Stimulated activated naive CD8-positive, alpha-beta T cell treated with anti-CD3 and anti-CD28 coated beads, Interleukin-15, amount 100 ng/mL, for 72 hours (primary cell): ENCODE data around the gene HSPA12B.

Experiments
- ATAC-seq: fragments of 150-1000 bp; cut with Tn5 transposase; 2 replicates; pipeline ENCODE4 v1.10.0; 2021; ENCODE audit warnings: mild to moderate bottlenecking, moderate library complexity
- DNase-seq, 2 donors: peaks; one replicate each; pipeline ENCODE4 v3.0.0; 2021 to 2022
- H3K27ac Mint-ChIP-seq, 2 donors: one replicate each; pipeline ENCODE4 v1.8.0; 2022; ENCODE audit warnings: mild to moderate bottlenecking in 2 of 2, mixed read lengths in 2 of 2, moderate library complexity in 2 of 2
- H3K27me3 Mint-ChIP-seq: one replicate; pipeline ENCODE4 v1.8.0; 2022; ENCODE audit warnings: mixed read lengths
- H3K4me1 Mint-ChIP-seq: one replicate; pipeline ENCODE4 v1.8.0; 2022; ENCODE audit warnings: mild to moderate bottlenecking, mixed read lengths
- H3K4me3 Mint-ChIP-seq, 2 donors: one replicate each; pipeline ENCODE4 v1.8.0; 2022; ENCODE audit warnings: mild to moderate bottlenecking in 2 of 2, mixed read lengths in 2 of 2, moderate library complexity in 1 of 2
- H3K9me3 Mint-ChIP-seq, 2 donors: one replicate each; pipeline ENCODE4 v1.8.0; 2022; ENCODE audit warnings: mixed read lengths in 2 of 2

HSPA12B gene, protein sequence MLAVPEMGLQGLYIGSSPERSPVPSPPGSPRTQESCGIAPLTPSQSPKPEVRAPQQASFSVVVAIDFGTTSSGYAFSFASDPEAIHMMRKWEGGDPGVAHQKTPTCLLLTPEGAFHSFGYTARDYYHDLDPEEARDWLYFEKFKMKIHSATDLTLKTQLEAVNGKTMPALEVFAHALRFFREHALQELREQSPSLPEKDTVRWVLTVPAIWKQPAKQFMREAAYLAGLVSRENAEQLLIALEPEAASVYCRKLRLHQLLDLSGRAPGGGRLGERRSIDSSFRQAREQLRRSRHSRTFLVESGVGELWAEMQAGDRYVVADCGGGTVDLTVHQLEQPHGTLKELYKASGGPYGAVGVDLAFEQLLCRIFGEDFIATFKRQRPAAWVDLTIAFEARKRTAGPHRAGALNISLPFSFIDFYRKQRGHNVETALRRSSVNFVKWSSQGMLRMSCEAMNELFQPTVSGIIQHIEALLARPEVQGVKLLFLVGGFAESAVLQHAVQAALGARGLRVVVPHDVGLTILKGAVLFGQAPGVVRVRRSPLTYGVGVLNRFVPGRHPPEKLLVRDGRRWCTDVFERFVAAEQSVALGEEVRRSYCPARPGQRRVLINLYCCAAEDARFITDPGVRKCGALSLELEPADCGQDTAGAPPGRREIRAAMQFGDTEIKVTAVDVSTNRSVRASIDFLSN

DNA sequence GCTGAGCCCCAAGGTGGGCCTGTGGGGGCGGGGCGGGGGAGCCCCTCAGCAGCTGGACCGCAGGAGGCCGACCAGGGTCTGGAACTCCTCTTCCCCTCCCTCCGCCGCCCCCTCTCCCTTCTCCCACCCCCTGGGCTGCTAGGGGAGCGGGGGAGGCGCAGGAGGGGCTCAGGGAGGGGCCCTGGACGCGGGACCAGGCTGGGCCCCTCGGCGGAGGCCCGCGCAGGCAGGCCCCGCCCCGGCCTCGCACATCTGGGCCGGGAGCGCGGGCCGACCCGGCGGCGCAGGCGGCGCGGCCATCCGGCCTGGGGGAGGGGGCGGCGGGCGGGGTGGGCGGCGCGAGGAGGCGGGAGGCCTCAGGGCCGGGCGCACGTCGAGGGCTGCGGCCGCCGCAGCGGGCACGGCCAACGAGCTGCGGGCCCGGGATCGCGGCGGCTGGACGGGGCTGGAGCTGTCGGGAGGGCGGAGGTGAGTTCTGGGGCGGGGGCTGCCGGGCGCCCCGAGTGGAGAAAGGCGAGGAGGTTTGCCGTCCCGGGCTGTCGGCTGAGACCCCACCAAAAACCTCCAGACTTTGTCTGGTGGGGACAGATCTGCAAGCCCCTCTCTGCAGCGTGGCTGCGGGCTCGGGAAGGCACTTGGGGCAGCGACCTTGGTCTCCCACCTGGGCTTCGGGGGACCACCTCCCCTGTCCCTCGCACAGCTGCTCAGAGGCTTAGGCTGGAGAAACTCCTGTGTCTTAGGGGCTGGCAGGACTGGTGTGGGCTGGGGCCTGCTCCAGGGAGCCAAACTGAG lies at the start of gene HSPA12B:
HSPA12B (plus strand) TSS at position 359 of the 792 bp plus-strand sequence. CDS start 5,990 bp downstream, outside the sequence.
- Mint-ChIP-seq H3K27ac (peak within 1 kb of the TSS in 1 of 2 donors; percentile 21), H3K9me3 (no peaks in the 10 kb centered on the region), H3K4me3 (no peak within 1 kb of the TSS), H3K4me1 (peaks cover 6% of the 10 kb centered on the region), H3K27me3 (peaks cover 64% of the 10 kb centered on the region)
- ATAC-seq (peak; percentile 44), DNase-seq (no peak)

DNA sequence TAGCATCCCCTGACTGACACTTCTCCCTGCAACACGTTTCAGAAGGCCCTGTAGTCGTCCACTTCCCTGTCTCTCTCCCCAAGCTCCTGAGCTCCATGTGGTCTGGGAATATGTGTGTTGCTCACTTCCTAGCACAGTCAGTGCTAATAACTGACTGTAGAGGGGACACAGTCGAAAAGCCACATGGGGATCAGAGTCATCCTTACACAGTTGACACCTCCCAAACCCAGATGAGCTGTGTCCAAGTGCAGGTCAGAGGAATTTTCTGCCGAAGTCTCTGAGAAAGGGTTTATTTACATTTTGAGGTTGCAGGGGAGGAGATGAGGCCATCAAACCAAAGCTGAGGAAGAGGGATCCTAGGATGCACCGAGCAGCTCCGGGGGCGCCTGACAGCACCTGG lies 47.1 kb upstream of the HSPA12B start:
- DNase-seq (no peak), ATAC-seq (no peak)
- Mint-ChIP-seq H3K4me3 (no peak overlapping the region), H3K4me1 (peaks cover 8% of the 10 kb centered on the region), H3K27ac (no peak overlapping the region), H3K27me3 (peaks cover 70% of the 10 kb centered on the region), H3K9me3 (no peaks in the 10 kb centered on the region)

DNA sequence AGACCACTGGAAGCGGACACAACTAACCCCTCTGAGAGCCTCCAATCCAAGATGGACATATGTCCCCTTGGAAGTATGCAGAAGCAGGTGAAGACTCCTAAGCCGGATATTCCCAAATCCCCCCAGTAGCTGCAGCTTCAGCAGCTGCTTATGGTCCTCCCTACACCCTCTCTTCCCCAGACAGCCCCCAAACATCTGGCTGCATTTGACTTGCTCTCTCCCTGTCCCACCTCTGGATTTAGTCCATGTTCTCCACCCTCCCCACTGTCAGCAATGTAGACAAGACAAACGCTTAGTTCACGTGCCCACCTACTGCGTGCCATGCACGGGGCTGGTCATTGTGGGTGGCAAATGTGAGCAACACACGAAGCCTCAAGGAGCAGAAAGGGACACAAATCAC lies 46.1 kb upstream of the HSPA12B start:
- ATAC-seq, result no peak
- H3K9me3 Mint-ChIP-seq, result no peaks in the 10 kb centered on the region
- H3K4me3 Mint-ChIP-seq, result no peak overlapping the region
- peaks cover 2% of the 10 kb centered on the region for H3K4me1 Mint-ChIP-seq
- no peak for DNase-seq
- peaks cover 60% of the 10 kb centered on the region for H3K27me3 Mint-ChIP-seq
- H3K27ac Mint-ChIP-seq, result no peak overlapping the region

DNA sequence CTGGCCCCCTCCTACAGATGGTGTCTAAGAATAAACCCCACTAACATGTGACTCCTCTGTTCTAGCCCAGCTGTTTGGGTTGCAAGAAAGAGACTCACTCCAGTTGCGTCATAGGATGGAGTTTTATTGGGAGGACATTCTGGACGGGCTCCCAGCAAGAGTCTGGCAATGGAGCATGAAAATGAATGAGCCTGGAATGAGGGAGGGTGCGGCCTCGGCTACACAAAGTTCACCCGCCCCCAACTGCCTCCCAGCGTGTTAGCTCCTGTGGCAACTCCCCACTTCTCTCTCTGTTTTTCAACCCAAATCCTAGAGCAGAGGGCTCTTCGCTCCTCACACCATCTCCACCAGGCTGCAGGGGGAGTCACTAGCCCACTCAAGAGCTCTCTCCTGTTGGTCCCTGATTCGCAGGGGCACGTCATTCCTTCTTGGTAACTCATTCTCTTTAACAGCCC lies 45.6 kb upstream of the HSPA12B start:
- Mint-ChIP-seq H3K27ac (no peak overlapping the region), H3K4me1 (no peaks in the 10 kb centered on the region), H3K27me3 (peaks cover 56% of the 10 kb centered on the region), H3K4me3 (no peak overlapping the region), H3K9me3 (no peaks in the 10 kb centered on the region)
- ATAC-seq, result no peak
- no peak for DNase-seq

DNA sequence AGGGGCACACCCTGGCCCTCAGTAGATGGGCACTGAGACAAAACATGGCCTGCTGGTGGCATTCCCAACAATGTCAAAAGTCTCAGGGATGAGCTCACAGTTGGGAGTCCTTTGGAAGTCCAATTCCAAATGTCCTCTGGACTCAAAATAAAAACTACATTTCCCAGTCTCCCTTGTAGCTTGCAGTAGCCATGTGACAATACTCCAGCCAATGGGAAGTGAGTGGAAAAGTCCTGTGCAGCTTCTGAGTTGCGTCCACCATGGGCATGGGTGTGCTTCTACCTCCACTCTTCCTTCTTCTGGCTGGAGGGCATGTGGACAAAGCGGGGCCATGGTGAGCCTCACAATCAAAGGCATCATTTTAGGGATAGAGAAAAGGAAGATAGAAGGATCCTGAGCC lies 44.8 kb upstream of the HSPA12B start:
- ATAC-seq (no peak), DNase-seq (no peak)
- no peaks in the 10 kb centered on the region for H3K9me3 Mint-ChIP-seq
- peak overlapping the region in 1 of 2 donors; percentile 88 for H3K27ac Mint-ChIP-seq
- no peaks in the 10 kb centered on the region for H3K4me1 Mint-ChIP-seq
- H3K27me3 Mint-ChIP-seq, result peaks cover 49% of the 10 kb centered on the region
- no peak overlapping the region for H3K4me3 Mint-ChIP-seq

DNA sequence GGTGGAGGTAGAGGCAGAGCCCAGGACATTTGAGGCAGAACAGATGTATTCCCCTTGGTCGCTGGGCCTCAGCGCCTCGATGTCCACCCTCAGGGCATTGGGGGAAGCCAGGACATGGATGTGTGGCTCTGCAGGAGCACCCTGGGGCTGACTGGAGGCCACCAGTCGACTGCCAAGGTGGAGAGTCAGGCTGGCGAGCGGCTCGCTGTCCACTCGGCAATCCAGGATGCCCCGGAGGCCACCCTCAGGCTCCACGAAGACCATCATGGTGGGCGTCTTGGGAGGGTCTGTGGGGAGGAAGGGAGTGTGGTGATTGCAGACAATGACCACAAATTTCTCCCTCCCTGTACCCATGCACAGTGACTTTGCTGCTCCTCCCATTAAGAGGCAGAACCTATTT lies 42.5 kb upstream of the HSPA12B start:
- Mint-ChIP-seq H3K27me3 (peaks cover 29% of the 10 kb centered on the region), H3K9me3 (no peaks in the 10 kb centered on the region), H3K4me1 (no peaks in the 10 kb centered on the region), H3K27ac (no peak overlapping the region), H3K4me3 (no peak overlapping the region)
- no peak for ATAC-seq
- DNase-seq, result no peak

DNA sequence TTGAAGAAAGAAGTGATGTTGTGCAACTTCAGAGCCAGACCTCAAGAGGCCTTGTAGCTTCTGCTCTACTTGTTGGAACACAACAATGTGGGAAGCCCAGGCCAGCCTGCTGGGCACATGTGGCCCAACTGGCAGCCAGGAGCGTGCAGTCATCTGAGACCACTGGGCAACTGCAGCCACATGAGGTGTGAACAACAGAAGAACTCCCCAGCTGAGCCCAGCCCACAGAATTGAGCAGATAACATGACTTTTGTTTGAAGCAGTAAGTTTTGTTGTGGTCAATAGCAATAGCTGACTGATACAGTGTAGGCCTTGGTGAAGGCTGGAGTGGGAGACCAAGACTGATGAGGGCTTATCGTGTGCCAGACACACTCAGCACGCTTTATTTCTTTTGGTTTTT lies 42.1 kb upstream of the HSPA12B start:
- Mint-ChIP-seq H3K9me3 (no peaks in the 10 kb centered on the region), H3K27ac (no peak overlapping the region), H3K4me3 (no peak overlapping the region)

DNA sequence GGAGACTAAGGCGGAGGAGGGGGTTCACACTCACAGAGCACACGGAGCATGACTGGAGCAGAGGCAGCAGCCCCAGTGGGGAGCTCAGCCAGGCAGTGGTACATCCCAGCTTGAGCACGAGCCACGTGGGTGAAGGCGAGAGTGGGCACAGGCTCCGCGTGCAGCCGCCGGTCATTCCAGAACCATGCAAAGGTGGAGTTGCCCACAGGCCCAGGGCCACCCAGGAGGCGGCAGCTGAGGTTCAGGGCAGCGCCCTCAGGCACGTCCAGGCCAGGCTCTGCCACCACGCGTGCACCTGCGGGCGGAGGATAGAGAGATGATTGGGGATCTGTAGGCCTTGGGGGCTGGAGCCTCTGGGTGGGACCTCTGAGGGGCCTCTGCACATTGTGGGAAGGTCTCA lies 41.2 kb upstream of the HSPA12B start:
- DNase-seq (no peak), ATAC-seq (no peak)
- Mint-ChIP-seq H3K27me3 (peaks cover 15% of the 10 kb centered on the region), H3K4me3 (no peak overlapping the region), H3K27ac (no peak overlapping the region), H3K9me3 (no peaks in the 10 kb centered on the region), H3K4me1 (no peaks in the 10 kb centered on the region)

More for the DNA sequence above, 42.1 kb upstream of the HSPA12B start:
- peaks cover 24% of the 10 kb centered on the region for H3K27me3 Mint-ChIP-seq
- H3K4me1 Mint-ChIP-seq, result no peaks in the 10 kb centered on the region
- ATAC-seq (no peak), DNase-seq (no peak)

DNA sequence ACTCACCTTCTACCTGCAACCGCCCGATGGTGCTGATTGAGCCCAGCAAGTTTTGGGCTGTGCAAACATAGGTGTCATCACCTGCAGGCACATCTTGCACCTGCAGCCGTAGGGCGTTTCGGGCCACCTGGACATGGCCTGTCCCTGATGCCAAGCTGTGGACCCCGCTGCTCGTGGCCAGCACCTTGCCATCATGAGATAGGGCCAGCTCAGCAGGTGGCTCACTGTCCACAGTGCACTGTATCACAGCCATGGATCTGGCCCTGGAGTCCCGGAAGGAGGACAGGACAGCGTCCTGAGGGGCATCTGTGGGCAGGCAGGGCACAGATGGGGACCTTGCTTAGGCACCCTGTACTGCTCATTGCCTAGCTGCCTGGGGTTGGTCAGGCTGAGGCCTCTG lies 40.6 kb upstream of the HSPA12B start:
- Mint-ChIP-seq H3K27ac (no peak overlapping the region), H3K4me1 (no peaks in the 10 kb centered on the region), H3K27me3 (peaks cover 10% of the 10 kb centered on the region), H3K4me3 (no peak overlapping the region), H3K9me3 (no peaks in the 10 kb centered on the region)
- no peak for ATAC-seq
- no peak for DNase-seq

DNA sequence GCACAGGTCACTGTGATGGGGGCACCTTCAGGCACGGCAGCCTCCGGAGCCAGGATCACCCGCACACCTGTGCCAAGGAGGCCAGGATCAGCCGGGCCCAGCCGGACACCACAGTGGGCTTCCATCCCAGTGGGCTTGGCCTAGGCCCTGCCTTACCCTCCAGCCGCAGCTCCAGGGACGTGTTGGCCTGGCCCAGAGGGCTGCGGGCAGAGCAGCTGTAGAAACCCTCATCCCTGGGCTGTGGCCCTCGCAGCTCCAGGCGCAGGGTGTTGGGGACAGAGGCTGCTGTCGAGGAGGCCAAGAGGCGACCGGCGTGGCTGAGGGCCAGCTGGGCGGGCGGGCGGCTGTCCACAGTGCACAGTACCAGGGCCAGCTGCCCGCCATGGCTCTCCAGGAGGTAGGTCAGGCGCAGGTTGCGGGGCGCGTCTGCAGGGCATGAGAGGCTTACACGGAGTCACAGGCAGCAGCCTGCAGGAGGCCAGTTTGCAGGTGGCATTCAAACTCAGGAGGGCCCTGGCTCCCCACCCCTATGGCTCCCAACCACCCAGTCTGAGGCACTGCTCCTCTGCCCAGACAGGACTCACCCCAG lies 39.7 kb upstream of the HSPA12B start:
- no peak overlapping the region for H3K4me3 Mint-ChIP-seq
- ATAC-seq (no peak), DNase-seq (no peak)
- no peaks in the 10 kb centered on the region for H3K4me1 Mint-ChIP-seq
- H3K27me3 Mint-ChIP-seq, result peaks cover under 1% of the 10 kb centered on the region
- no peak overlapping the region for H3K27ac Mint-ChIP-seq
- H3K9me3 Mint-ChIP-seq, result no peaks in the 10 kb centered on the region

DNA sequence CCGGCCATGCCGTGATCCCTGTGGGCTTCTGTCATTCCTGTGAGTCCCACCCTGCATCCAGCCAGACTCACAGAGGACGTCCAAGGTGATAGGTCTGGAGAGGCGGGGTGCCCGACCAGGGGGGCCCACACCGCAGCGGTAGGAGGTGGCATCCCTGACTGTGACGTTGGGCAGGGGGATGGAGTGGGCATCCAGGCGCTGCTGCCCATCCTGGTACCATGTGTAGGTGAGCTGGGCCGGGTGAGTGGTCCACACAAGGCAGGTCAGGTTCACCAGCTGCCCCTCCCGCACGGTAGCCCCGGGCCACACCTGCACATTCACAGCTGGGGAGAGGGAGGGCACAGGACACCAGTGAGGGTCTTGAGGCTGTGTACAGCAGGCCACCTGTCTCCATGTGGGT lies 39.1 kb upstream of the HSPA12B start:
- Mint-ChIP-seq H3K27me3 (no peaks in the 10 kb centered on the region), H3K4me3 (no peak overlapping the region), H3K27ac (no peak overlapping the region), H3K9me3 (no peaks in the 10 kb centered on the region), H3K4me1 (no peaks in the 10 kb centered on the region)
- ATAC-seq (no peak), DNase-seq (no peak)

DNA sequence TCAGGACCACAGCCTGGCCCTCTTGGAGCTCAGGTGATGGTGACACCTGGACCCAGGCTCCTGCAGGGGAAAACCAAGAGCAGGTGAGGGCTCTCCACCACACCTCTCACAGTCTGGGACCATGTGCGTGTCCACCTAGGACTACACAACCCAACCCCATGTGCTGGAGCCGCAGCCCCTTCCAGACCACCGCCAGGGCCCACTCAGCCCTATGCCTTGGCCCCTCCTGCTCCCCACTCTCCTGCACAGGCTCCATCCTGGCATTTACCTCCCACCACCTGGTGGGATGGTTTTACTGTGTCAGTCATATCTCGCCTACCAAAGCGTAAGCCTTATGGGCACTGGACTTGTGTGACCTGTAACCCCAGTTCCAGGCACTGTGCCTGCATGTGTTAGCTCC lies 37.6 kb upstream of the HSPA12B start:
- Mint-ChIP-seq H3K27me3 (no peaks in the 10 kb centered on the region), H3K27ac (no peak overlapping the region), H3K9me3 (no peaks in the 10 kb centered on the region), H3K4me3 (no peak overlapping the region), H3K4me1 (no peaks in the 10 kb centered on the region)
- ATAC-seq (no peak), DNase-seq (no peak)

DNA sequence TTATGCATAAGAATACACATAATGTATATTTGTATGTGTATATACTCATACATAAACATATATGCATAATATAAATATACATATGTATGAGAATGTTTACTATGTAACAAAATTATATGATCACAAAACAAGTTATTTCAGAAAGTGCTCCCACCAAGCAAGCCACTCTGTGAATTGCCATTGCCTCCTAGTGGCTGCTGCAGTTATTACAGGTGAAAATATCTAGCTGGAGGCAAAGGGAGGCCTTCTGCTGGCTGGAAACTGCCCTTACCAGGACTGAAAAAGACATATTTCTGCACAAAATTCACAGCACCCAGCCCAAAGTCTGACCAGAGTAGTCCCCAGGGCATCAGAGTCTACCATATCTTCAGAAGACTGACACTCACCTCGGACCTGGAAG lies 36.3 kb upstream of the HSPA12B start:
- Mint-ChIP-seq H3K4me1 (no peaks in the 10 kb centered on the region), H3K9me3 (no peaks in the 10 kb centered on the region), H3K4me3 (no peak overlapping the region), H3K27ac (no peak overlapping the region), H3K27me3 (no peaks in the 10 kb centered on the region)
- DNase-seq, result no peak
- no peak for ATAC-seq

DNA sequence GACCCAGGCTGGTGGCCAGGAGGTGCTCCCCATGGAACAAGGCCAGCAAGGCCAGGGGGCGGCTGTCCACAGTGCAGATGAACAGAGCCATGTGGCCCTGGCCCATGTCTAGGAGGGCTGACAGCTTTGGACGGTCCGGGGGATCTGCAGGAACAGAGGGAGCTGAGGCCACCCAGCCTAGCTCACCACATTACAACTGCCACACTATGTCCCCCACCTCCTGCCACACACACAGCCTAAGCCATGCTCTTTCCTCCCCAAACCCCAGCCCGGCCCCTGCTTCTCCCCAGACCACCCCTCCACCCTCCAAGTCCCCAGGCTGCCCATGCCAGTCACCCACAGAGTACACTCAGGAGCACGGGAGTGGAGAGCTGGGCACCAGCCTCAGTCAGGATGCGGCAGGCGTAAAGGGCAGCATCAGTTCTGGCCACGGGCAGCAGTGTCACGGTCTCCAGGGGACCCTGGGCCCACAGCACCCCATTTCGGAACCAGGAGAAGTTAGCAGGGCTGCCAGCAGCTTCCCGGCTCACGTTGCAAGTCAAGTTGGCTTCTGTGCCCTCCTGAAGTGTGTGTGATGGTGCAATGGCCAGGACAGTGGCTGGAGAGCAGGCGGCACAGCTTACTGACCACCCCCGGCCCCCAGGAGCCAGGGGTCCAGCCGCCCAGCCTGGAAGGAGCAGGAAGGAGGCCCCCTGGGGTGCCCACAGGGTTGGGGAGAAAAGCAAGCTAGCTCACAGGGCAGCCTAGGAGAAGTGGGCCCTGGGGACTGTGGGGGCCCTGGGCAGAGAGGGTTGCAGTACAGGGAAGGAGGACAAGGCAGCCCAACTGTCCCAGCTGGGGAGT lies 35.5 kb upstream of the HSPA12B start:
- DNase-seq, result no peak
- H3K27me3 Mint-ChIP-seq, result no peaks in the 10 kb centered on the region
- H3K9me3 Mint-ChIP-seq, result no peaks in the 10 kb centered on the region
- no peaks in the 10 kb centered on the region for H3K4me1 Mint-ChIP-seq
- H3K4me3 Mint-ChIP-seq, result no peak overlapping the region
- ATAC-seq, result no peak
- no peak overlapping the region for H3K27ac Mint-ChIP-seq
